ENCODE results near the gene CMTM1.
"Not testable (repeated sequence)": the region's sequence is repeated elsewhere in the genome, so short reads cannot be mapped to it uniquely, and the experiment has no call there.

CMTM1 gene

GRCh38 chr16:66561381-66562080 lies 4.7 kb upstream of the CMTM1 start:
- no peak for DNase-seq (ENCODE audit: low read depth in 2 of 2, low spot score in 1 of 2)

GRCh38 chr16:66562409-66562808 lies 3.8 kb upstream of the CMTM1 start:
- no peak for DNase-seq (ENCODE audit: low read depth in 2 of 2, low spot score in 1 of 2)

- DNase-seq (ENCODE audit: low read depth in 2 of 2, low spot score in 1 of 2) = no peak
These were observed 3.3 kb upstream of the CMTM1 start for GRCh38 chr16:66562986-66563385.

- DNase-seq (ENCODE audit: low read depth in 2 of 2, low spot score in 1 of 2) = no peak
These were observed 2.5 kb upstream of the CMTM1 start for GRCh38 chr16:66563574-66564334.

- DNase-seq (ENCODE audit: low read depth in 2 of 2, low spot score in 1 of 2) = not testable (repeated sequence)
These were observed 1.0 kb downstream of the CMTM1 start for GRCh38 chr16:66567270-66567669.

GRCh38 chr16:66568355-66568754 lies 2.1 kb downstream of the CMTM1 start:
- DNase-seq (ENCODE audit: low read depth in 2 of 2, low spot score in 1 of 2) = no peak

GRCh38 chr16:66569131-66569530 lies 2.9 kb downstream of the CMTM1 start:
- no peak for DNase-seq (ENCODE audit: low read depth in 2 of 2, low spot score in 1 of 2)

GRCh38 chr16:66569827-66570405 lies 3.7 kb downstream of the CMTM1 start:
- no peak for DNase-seq (ENCODE audit: low read depth in 2 of 2, low spot score in 1 of 2)

- DNase-seq (ENCODE audit: low read depth in 2 of 2, low spot score in 1 of 2) = no peak
These were observed 6.1 kb downstream of the CMTM1 start for GRCh38 chr16:66572356-66572755.

- no peak for DNase-seq (ENCODE audit: low read depth in 2 of 2, low spot score in 1 of 2)
These were observed 7.8 kb downstream of the CMTM1 start for GRCh38 chr16:66574081-66574480.

GRCh38 chr16:66574531-66574930 lies 8.3 kb downstream of the CMTM1 start:
- DNase-seq (ENCODE audit: low read depth in 2 of 2, low spot score in 1 of 2) = no peak

GRCh38 chr16:66575060-66575459 lies 8.8 kb downstream of the CMTM1 start:
- no peak for DNase-seq (ENCODE audit: low read depth in 2 of 2, low spot score in 1 of 2)

- DNase-seq (ENCODE audit: low read depth in 2 of 2, low spot score in 1 of 2) = no peak
These were observed 10.1 kb downstream of the CMTM1 start for GRCh38 chr16:66576296-66576695.

- no peak for DNase-seq (ENCODE audit: low read depth in 2 of 2, low spot score in 1 of 2)
These were observed 12.7 kb downstream of the CMTM1 start, which contains the start of gene CMTM2 for GRCh38 chr16:66578651-66579531. CMTM2 (plus strand) TSS chr16:66579463; CDS start chr16:66579608, 145 bp downstream.

- DNase-seq (ENCODE audit: low read depth in 2 of 2, low spot score in 1 of 2) = no peak
These were observed 14.5 kb downstream of the CMTM1 start for GRCh38 chr16:66580605-66581209.

GRCh38 chr16:66581246-66581952 lies 15.2 kb downstream of the CMTM1 start:
- DNase-seq (ENCODE audit: low read depth in 2 of 2, low spot score in 1 of 2) = no peak

GRCh38 chr16:66585481-66586239 lies 19.4 kb downstream of the CMTM1 start:
- no peak for DNase-seq (ENCODE audit: low read depth in 2 of 2, low spot score in 1 of 2)

- no peak for DNase-seq (ENCODE audit: low read depth in 2 of 2, low spot score in 1 of 2)
These were observed 21.8 kb downstream of the CMTM1 start for GRCh38 chr16:66587881-66588600.

All from stimulated activated CD8-positive, alpha-beta memory T cell treated with anti-CD3 and anti-CD28 coated beads, Interleukin-4, amount 100 ng/mL, for 1 hour (primary cell).